SK-N-SH treated with all-trans-retinoic acid at 6 μM for 48 hours (cell line): ENCODE results near the gene ATRAID.

Experiments
- BACH2 ChIP-seq: fragments of 250-450 bp; sonication (Bioruptor Pico); IDR thresholded peaks from 2 replicates; pipeline ENCODE4 v1.9.0; 2021; ENCODE audit warnings: mild to moderate bottlenecking, borderline replicate concordance
- CREB5 ChIP-seq: fragments of 250-450 bp; sonication (Bioruptor Pico); IDR thresholded peaks from 2 replicates; pipeline ENCODE4 v1.5.1; 2020; ENCODE audit warnings: low read depth, mild to moderate bottlenecking, moderate library complexity
- OSR1 ChIP-seq: fragments of 250-450 bp; sonication (Bioruptor Pico); IDR thresholded peaks from 2 replicates; pipeline ENCODE4 v1.8.0; 2022; ENCODE audit warnings: moderate library complexity, mild to moderate bottlenecking, inconsistent platforms
- ZFP3 ChIP-seq: fragments of 250-450 bp; sonication (Bioruptor Pico); IDR thresholded peaks from 2 replicates; pipeline ENCODE4 v1.5.0; 2020; ENCODE audit warnings: mild to moderate bottlenecking, moderate library complexity
- ZNF565 ChIP-seq: fragments of 450-650 bp; formaldehyde crosslinking; conservative IDR thresholded peaks from 2 replicates; pipeline ENCODE4 v1.5.0; 2020; ENCODE audit warnings: low read depth, mild to moderate bottlenecking, moderate library complexity

GRCh38 chr2:27242614-27242951 is 30.7 kb downstream of the ATRAID start:
- TF ChIP-seq ZFP3 (CRISPR knock-in tag) (no peak), OSR1 (no peak), BACH2 (no peak), ZNF565 (CRISPR knock-in tag) (no peak), CREB5 (CRISPR knock-in tag) (no peak)
